Heart left ventricle (tissue), 13 donors: ENCODE data around the gene FBXW7.

Experiments used
- POLR2A ChIP-seq, 2 donors: fragments of 450-650 bp; IDR thresholded peaks; one replicate each; pipeline ENCODE4 v1.6.1; 2017; ENCODE audit warnings: antibody characterized with exemption in 2 of 2, mild to moderate bottlenecking in 2 of 2, moderate library complexity in 2 of 2
- TF ChIP-seq, protein P1 (sequence below), 12 donors: fragments of 200-600 bp; sonication (generic) in 4 of 12; IDR thresholded peaks; one replicate each; pipeline versions ENCODE4 v1.5.0 to v1.8.0; 2018 to 2022; ENCODE audit warnings: antibody characterized with exemption in 12 of 12, mild to moderate bottlenecking in 5 of 12
- donor health status: ischemic (EF 13 %, LVEDD 7.1; RV severe dilation, severe dysfunction).
- donor health status: DM: no; HTN: yes; CAD: no.
- donor health status: DM: no; HTN: no; CAD: no.
- donor health status: ischemic (EF 25% LVEDD 6.9; RV normal size, moderate dysfunction).
- donor health status: ischemic (EF 25% LVEDD 5.7; RV mildly dilated, moderate dysfunction).
- donor health status: ischemic (EF 35%, LVEDD 5.7; RV mildly dilated, moderate dysfunction).
- donor health status: nonischemic (EF 11% LVEDD 7.7; RV severe dilation, severe dysfunction).
- donor health status: DM: yes; HTN: yes; CAD: no.
- donor health status: PGD.
- donor health status: ischemic (EF 29% LVEDD 5.4; RV normal size, mild dysfunction).
- donor health status: nonischemic (EF 23%, LVEDD 6.1; RV moderate dilation, normal function).

DNA sequence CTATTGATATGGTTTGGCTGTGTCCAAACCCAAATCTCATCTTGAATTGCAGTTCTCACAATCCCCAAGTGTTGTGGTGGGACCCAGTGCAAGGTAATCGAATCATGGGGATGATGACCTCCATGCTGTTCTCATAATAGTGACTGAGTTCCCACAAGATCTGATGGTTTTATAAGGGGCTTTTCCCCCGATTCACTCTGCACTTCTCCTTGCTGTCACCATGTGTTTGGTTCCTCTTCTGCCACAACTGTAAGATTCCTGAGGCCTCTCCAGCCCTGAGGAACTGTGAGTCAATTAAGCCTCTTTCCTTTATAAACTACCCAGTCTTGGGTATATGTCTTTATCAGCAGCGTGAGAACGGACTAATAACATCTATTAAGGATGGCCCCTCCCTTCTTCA, 68.8 kb downstream of the FBXW7 start:
- TF ChIP-seq, protein P1, sequence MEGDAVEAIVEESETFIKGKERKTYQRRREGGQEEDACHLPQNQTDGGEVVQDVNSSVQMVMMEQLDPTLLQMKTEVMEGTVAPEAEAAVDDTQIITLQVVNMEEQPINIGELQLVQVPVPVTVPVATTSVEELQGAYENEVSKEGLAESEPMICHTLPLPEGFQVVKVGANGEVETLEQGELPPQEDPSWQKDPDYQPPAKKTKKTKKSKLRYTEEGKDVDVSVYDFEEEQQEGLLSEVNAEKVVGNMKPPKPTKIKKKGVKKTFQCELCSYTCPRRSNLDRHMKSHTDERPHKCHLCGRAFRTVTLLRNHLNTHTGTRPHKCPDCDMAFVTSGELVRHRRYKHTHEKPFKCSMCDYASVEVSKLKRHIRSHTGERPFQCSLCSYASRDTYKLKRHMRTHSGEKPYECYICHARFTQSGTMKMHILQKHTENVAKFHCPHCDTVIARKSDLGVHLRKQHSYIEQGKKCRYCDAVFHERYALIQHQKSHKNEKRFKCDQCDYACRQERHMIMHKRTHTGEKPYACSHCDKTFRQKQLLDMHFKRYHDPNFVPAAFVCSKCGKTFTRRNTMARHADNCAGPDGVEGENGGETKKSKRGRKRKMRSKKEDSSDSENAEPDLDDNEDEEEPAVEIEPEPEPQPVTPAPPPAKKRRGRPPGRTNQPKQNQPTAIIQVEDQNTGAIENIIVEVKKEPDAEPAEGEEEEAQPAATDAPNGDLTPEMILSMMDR (IDR thresholded peaks at IDR 0.05): no peak
- TF ChIP-seq POLR2A (IDR thresholded peaks at IDR 0.05): no peak
